SK-N-SH treated with all-trans-retinoic acid at 6 μM for 48 hours (cell line): ENCODE data around the gene SUPT16H.

Source experiments
- ATAC-seq: fragments of 200-7000 bp; cut with Tn5 transposase; 3 replicates; pipeline ENCODE4 v1.9.1; 2020; ENCODE audit warnings: mild to moderate bottlenecking, moderate library complexity
- ARNTL ChIP-seq: fragments of 450-650 bp; formaldehyde crosslinking; IDR thresholded peaks from 2 replicates; pipeline ENCODE4 v1.5.0; 2020; ENCODE audit warnings: low read depth, mild to moderate bottlenecking, moderate library complexity, borderline replicate concordance
- BACH2 ChIP-seq: fragments of 250-450 bp; sonication (Bioruptor Pico); IDR thresholded peaks from 2 replicates; pipeline ENCODE4 v1.9.0; 2021; ENCODE audit warnings: mild to moderate bottlenecking, borderline replicate concordance
- CSDC2 ChIP-seq: fragments of 250-450 bp; sonication (Bioruptor Pico); IDR thresholded peaks from 2 replicates; pipeline ENCODE4 v1.5.0; 2020; ENCODE audit warnings: mild to moderate bottlenecking, moderate library complexity
- ESRRG ChIP-seq: fragments of 250-450 bp; sonication (Bioruptor Pico); IDR thresholded peaks from 2 replicates; pipeline ENCODE4 v1.6.1; 2021; ENCODE audit warnings: mild to moderate bottlenecking
- OSR1 ChIP-seq: fragments of 250-450 bp; sonication (Bioruptor Pico); IDR thresholded peaks from 2 replicates; pipeline ENCODE4 v1.8.0; 2022; ENCODE audit warnings: moderate library complexity, mild to moderate bottlenecking, inconsistent platforms
- PPARA ChIP-seq: fragments of 250-450 bp; sonication (Bioruptor Pico); IDR thresholded peaks from 2 replicates; pipeline ENCODE4 v1.5.0; 2020; ENCODE audit warnings: mild to moderate bottlenecking, borderline replicate concordance
- RARB ChIP-seq: fragments of 250-450 bp; sonication (Bioruptor Pico); IDR thresholded peaks from 2 replicates; pipeline ENCODE4 v1.8.0; 2021; ENCODE audit warnings: mild to moderate bottlenecking, moderate library complexity
- SNAI2 ChIP-seq: fragments of 250-450 bp; sonication (Bioruptor Pico); IDR thresholded peaks from 2 replicates; pipeline ENCODE4 v1.5.0; 2020; ENCODE audit warnings: mild to moderate bottlenecking, moderate library complexity
- TCF4 ChIP-seq: fragments of 250-450 bp; sonication (Bioruptor Pico); IDR thresholded peaks from 2 replicates; pipeline ENCODE4 v1.8.0; 2021; ENCODE audit warnings: mild to moderate bottlenecking, moderate library complexity, borderline replicate concordance
- TOX ChIP-seq: fragments of 250-450 bp; sonication (Bioruptor Pico); IDR thresholded peaks from 2 replicates; pipeline ENCODE4 v1.8.0; 2021; ENCODE audit warnings: mild to moderate bottlenecking, moderate library complexity, borderline replicate concordance
- ZC3H10 ChIP-seq: fragments of 250-450 bp; sonication (Bioruptor Pico); IDR thresholded peaks from 2 replicates; pipeline ENCODE4 v1.5.1; 2021; ENCODE audit warnings: mild to moderate bottlenecking, moderate library complexity
- ZFP3 ChIP-seq: fragments of 250-450 bp; sonication (Bioruptor Pico); IDR thresholded peaks from 2 replicates; pipeline ENCODE4 v1.5.0; 2020; ENCODE audit warnings: mild to moderate bottlenecking, moderate library complexity
- ZFP30 ChIP-seq: fragments of 450-650 bp; formaldehyde crosslinking; IDR thresholded peaks from 2 replicates; pipeline ENCODE4 v1.5.0; 2022; ENCODE audit warnings: mild to moderate bottlenecking, moderate library complexity
- ZNF565 ChIP-seq: fragments of 450-650 bp; formaldehyde crosslinking; conservative IDR thresholded peaks from 2 replicates; pipeline ENCODE4 v1.5.0; 2020; ENCODE audit warnings: low read depth, mild to moderate bottlenecking, moderate library complexity
- ZNF70 ChIP-seq: fragments of 450-650 bp; formaldehyde crosslinking; IDR thresholded peaks from 2 replicates; pipeline ENCODE4 v1.5.0; 2020; ENCODE audit warnings: mild to moderate bottlenecking, moderate library complexity
- ZNF8 ChIP-seq: fragments of 450-650 bp; formaldehyde crosslinking; IDR thresholded peaks from 2 replicates; pipeline ENCODE4 v1.5.0; 2020; ENCODE audit warnings: mild to moderate bottlenecking, moderate library complexity
- TF ChIP-seq, protein P1 (sequence below): fragments of 250-450 bp; sonication (Bioruptor Pico); IDR thresholded peaks from 2 replicates; pipeline ENCODE4 v1.8.0; 2020; ENCODE audit warnings: mild to moderate bottlenecking, moderate library complexity, borderline replicate concordance
- TF ChIP-seq, protein P2 (sequence below): fragments of 250-450 bp; sonication (Bioruptor Pico); IDR thresholded peaks from 2 replicates; pipeline ENCODE4 v1.5.0; 2020; ENCODE audit warnings: mild to moderate bottlenecking, moderate library complexity
- TF ChIP-seq, protein P3 (sequence below): fragments of 250-450 bp; sonication (Bioruptor Pico); IDR thresholded peaks from 2 replicates; pipeline ENCODE4 v1.5.1; 2020; ENCODE audit warnings: low read depth, mild to moderate bottlenecking, moderate library complexity
- TF ChIP-seq, protein P4 (sequence below): fragments of 250-450 bp; sonication (Bioruptor Pico); IDR thresholded peaks from 2 replicates; pipeline ENCODE4 v1.5.1; 2021; ENCODE audit warnings: mild to moderate bottlenecking, moderate library complexity
- TF ChIP-seq, protein P5 (sequence below): fragments of 250-450 bp; sonication (Bioruptor Pico); IDR thresholded peaks from 2 replicates; pipeline ENCODE4 v1.8.0; 2021; ENCODE audit warnings: low read depth, mild to moderate bottlenecking, moderate library complexity, borderline replicate concordance

SUPT16H gene

DNA sequence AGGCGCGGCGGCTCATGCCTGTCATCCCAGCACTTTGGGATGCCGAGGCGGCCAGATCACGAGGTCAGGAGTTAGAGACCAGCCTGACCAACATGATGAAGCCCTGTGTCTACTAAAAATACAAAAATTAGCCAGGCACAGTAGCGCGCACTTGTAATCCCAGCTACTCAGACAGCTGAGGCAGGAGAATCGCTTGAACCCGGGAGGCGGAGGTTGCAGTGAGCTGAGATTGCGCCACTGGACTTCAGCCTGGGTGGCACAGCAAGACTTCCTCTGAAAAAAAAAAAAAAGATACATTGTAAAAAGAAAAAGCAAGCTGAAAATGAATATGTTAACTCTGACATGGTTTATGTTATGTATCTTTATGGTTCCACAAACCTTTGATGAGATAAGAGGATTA is 70.3 kb downstream of the SUPT16H start:
- TF ChIP-seq ESRRG (CRISPR knock-in tag) (no peak), OSR1 (no peak), RARB (CRISPR knock-in tag) (no peak), ZNF565 (CRISPR knock-in tag) (no peak), ZNF70 (CRISPR knock-in tag) (no peak), CSDC2 (no peak), TCF4 (CRISPR knock-in tag) (no peak), ARNTL (CRISPR knock-in tag) (no peak), ZFP3 (CRISPR knock-in tag) (no peak), ZFP30 (CRISPR knock-in tag) (no peak), SNAI2 (CRISPR knock-in tag) (no peak)
- TF ChIP-seq, protein P1, sequence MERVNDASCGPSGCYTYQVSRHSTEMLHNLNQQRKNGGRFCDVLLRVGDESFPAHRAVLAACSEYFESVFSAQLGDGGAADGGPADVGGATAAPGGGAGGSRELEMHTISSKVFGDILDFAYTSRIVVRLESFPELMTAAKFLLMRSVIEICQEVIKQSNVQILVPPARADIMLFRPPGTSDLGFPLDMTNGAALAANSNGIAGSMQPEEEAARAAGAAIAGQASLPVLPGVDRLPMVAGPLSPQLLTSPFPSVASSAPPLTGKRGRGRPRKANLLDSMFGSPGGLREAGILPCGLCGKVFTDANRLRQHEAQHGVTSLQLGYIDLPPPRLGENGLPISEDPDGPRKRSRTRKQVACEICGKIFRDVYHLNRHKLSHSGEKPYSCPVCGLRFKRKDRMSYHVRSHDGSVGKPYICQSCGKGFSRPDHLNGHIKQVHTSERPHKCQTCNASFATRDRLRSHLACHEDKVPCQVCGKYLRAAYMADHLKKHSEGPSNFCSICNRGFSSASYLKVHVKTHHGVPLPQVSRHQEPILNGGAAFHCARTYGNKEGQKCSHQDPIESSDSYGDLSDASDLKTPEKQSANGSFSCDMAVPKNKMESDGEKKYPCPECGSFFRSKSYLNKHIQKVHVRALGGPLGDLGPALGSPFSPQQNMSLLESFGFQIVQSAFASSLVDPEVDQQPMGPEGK (CRISPR knock-in tag): no peak
- TF ChIP-seq, protein P2, sequence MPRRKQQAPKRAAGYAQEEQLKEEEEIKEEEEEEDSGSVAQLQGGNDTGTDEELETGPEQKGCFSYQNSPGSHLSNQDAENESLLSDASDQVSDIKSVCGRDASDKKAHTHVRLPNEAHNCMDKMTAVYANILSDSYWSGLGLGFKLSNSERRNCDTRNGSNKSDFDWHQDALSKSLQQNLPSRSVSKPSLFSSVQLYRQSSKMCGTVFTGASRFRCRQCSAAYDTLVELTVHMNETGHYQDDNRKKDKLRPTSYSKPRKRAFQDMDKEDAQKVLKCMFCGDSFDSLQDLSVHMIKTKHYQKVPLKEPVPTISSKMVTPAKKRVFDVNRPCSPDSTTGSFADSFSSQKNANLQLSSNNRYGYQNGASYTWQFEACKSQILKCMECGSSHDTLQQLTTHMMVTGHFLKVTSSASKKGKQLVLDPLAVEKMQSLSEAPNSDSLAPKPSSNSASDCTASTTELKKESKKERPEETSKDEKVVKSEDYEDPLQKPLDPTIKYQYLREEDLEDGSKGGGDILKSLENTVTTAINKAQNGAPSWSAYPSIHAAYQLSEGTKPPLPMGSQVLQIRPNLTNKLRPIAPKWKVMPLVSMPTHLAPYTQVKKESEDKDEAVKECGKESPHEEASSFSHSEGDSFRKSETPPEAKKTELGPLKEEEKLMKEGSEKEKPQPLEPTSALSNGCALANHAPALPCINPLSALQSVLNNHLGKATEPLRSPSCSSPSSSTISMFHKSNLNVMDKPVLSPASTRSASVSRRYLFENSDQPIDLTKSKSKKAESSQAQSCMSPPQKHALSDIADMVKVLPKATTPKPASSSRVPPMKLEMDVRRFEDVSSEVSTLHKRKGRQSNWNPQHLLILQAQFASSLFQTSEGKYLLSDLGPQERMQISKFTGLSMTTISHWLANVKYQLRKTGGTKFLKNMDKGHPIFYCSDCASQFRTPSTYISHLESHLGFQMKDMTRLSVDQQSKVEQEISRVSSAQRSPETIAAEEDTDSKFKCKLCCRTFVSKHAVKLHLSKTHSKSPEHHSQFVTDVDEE (CRISPR knock-in tag): no peak
- TF ChIP-seq, protein P3, sequence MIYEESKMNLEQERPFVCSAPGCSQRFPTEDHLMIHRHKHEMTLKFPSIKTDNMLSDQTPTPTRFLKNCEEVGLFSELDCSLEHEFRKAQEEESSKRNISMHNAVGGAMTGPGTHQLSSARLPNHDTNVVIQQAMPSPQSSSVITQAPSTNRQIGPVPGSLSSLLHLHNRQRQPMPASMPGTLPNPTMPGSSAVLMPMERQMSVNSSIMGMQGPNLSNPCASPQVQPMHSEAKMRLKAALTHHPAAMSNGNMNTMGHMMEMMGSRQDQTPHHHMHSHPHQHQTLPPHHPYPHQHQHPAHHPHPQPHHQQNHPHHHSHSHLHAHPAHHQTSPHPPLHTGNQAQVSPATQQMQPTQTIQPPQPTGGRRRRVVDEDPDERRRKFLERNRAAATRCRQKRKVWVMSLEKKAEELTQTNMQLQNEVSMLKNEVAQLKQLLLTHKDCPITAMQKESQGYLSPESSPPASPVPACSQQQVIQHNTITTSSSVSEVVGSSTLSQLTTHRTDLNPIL: no peak
- TF ChIP-seq, all 23 proteins: peak for 0
- no peak for ATAC-seq

DNA sequence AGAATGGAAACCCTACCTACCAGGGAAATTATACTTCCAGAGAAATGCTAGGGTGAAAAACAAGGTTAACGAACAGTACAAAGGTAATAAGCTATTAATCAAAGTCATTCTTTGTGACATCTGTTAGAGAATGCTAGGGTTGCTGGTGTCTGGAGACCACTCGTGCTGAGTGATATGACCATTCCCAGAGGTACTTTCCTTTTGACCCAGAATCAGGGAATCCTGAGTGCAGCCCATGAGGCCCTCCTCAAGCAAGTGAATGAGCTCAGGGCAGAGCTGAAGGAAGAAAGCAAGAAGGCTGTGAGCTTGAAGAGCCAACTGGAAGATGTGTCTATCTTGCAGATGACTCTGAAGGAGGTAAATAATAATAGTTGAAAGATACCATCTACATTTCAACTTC is 72.2 kb downstream of the SUPT16H start:
- ATAC-seq: no peak
- TF ChIP-seq BACH2 (CRISPR knock-in tag) (no peak), PPARA (CRISPR knock-in tag) (no peak), TOX (no peak), ZNF565 (CRISPR knock-in tag) (no peak), ZNF8 (CRISPR knock-in tag) (no peak), RARB (CRISPR knock-in tag) (no peak)
- TF ChIP-seq, protein P4, sequence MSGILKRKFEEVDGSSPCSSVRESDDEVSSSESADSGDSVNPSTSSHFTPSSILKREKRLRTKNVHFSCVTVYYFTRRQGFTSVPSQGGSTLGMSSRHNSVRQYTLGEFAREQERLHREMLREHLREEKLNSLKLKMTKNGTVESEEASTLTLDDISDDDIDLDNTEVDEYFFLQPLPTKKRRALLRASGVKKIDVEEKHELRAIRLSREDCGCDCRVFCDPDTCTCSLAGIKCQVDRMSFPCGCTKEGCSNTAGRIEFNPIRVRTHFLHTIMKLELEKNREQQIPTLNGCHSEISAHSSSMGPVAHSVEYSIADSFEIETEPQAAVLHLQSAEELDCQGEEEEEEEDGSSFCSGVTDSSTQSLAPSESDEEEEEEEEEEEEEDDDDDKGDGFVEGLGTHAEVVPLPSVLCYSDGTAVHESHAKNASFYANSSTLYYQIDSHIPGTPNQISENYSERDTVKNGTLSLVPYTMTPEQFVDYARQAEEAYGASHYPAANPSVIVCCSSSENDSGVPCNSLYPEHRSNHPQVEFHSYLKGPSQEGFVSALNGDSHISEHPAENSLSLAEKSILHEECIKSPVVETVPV (CRISPR knock-in tag): no peak

DNA sequence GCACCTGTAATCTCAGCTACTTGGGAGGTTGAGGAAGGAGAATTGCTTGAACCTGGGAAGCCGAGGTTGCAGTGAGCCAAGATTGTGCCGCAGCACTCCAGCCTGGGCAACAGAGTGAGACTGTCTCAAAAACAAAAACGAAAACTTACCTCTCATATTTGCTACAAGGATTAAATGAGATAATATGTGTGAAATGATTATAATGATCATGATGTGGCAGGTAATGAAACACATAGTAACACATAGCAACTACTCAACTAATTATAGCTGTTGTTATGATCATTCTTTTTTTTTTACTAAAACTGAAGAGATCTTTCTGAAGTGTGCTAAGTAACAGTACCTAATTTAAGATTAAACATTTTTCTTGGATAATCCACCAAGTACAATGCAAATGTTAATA is 73.9 kb downstream of the SUPT16H start:
- no peak for ATAC-seq

More for the DNA sequence above, 73.9 kb downstream of the SUPT16H start:
- TF ChIP-seq, protein P3: no peak
- TF ChIP-seq ZFP30 (CRISPR knock-in tag) (no peak), ZFP3 (CRISPR knock-in tag) (no peak), ZNF70 (CRISPR knock-in tag) (no peak), CSDC2 (no peak), PPARA (CRISPR knock-in tag) (no peak), ZNF8 (CRISPR knock-in tag) (no peak), ZC3H10 (CRISPR knock-in tag) (no peak), ARNTL (CRISPR knock-in tag) (no peak), OSR1 (no peak), RARB (CRISPR knock-in tag) (no peak), TCF4 (CRISPR knock-in tag) (no peak), BACH2 (CRISPR knock-in tag) (no peak), ESRRG (CRISPR knock-in tag) (no peak), TOX (no peak)
- TF ChIP-seq, protein P4 (CRISPR knock-in tag): no peak
- TF ChIP-seq, protein P2 (CRISPR knock-in tag): no peak
- TF ChIP-seq, protein P5, sequence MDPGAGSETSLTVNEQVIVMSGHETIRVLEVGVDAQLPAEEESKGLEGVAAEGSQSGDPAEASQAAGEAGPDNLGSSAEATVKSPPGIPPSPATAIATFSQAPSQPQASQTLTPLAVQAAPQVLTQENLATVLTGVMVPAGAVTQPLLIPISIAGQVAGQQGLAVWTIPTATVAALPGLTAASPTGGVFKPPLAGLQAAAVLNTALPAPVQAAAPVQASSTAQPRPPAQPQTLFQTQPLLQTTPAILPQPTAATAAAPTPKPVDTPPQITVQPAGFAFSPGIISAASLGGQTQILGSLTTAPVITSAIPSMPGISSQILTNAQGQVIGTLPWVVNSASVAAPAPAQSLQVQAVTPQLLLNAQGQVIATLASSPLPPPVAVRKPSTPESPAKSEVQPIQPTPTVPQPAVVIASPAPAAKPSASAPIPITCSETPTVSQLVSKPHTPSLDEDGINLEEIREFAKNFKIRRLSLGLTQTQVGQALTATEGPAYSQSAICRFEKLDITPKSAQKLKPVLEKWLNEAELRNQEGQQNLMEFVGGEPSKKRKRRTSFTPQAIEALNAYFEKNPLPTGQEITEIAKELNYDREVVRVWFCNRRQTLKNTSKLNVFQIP (CRISPR knock-in tag): no peak
